ENCODE results near the gene IMMP1L. TPM values are rescaled to one million over a fixed set of nuclear protein-coding genes. Genes with fewer than 3 reads are reported as not detected.

Gene IMMP1L
- total RNA-seq, 1 experiment from 2014 or later, result 38.5 TPM

DNA sequence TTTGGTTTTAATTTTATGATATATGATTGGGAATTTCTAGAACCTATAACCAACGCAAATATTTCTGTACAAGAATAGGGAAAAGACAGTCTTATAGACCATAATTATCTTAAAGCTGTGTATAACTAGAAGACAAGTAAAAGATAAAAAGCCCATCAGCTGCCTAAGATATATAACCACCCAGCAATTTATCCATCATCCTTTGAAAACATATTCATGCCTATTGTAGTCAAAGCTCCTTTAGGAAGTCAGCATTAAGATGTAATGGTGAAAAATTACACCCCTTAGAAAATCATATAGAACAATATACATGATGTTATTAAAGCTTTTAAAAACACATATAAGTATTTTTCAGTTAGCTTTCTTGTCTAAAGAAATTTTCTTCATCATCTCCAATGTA lies 46.5 kb upstream of the IMMP1L start:
- Histone ChIP-seq H2AFZ (ENCODE audit: low read depth, low read length, poor library complexity, severe bottlenecking) (no peak overlapping the region), H3K27me3 (ENCODE audit: insufficient read depth, low read length) (no peaks in the 10 kb centered on the region), H4K20me1 (ENCODE audit: insufficient read depth) (no peaks in the 10 kb centered on the region), H3K79me2 (ENCODE audit: insufficient read depth, low read length) (no peaks in the 10 kb centered on the region), H3K9ac (ENCODE audit: low read length) (no peak overlapping the region), H3K9me3 (ENCODE audit: control insufficient read depth in 1 of 2, insufficient read depth in 1 of 2, low read depth in 1 of 2, low read length in 2 of 2) (no peaks in the 10 kb centered on the region), H3K9me2 (ENCODE audit: insufficient read depth) (no peaks in the 10 kb centered on the region), H3K36me3 (ENCODE audit: control insufficient read depth in 1 of 2, insufficient read depth in 2 of 2, low read length in 2 of 2) (no peaks in the 10 kb centered on the region), H3K4me3 (replicated peaks in 1 of 2; ENCODE audit: low read depth in 1 of 2, low read length in 2 of 2) (no peak overlapping the region), H3K4me1 (ENCODE audit: control insufficient read depth in 1 of 2, insufficient read depth in 2 of 2, low read length in 2 of 2) (no peaks in the 10 kb centered on the region), H3K4me2 (ENCODE audit: low read length) (no peak overlapping the region), H3K27ac (ENCODE audit: low read depth, low read length) (no peak overlapping the region)
- ATAC-seq (no peak), DNase-seq (ENCODE audit: low read depth, low spot score) (no peak)
- intact Hi-C loops (cut with micrococcal nuclease), result no loop called here
- RAD21 ChIA-PET (ENCODE audit: low non-redundant PET in 1 of 2, low total read pairs in 2 of 2, uncharacterized antibody in 2 of 2, unreplicated experiment in 2 of 2), result no interaction called here
- BruUV-seq (replicated peaks), result no TSS peak
- TF ChIP-seq, protein P1, sequence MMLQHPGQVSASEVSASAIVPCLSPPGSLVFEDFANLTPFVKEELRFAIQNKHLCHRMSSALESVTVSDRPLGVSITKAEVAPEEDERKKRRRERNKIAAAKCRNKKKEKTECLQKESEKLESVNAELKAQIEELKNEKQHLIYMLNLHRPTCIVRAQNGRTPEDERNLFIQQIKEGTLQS (IDR thresholded peaks at IDR 0.05), result no peak
- no peak for TF ChIP-seq EZH2phosphoT487 (IDR thresholded peaks at IDR 0.05; ENCODE audit: borderline replicate concordance)
- no peak for TF ChIP-seq SIN3A (IDR thresholded peaks at IDR 0.05; ENCODE audit: low read depth)
- TF ChIP-seq RAD21 (IDR thresholded peaks at IDR 0.05; ENCODE audit: low read depth), result no peak
- no peak for TF ChIP-seq SRF (IDR thresholded peaks at IDR 0.05; ENCODE audit: low read depth)
- no peak for TF ChIP-seq YY1 (IDR thresholded peaks at IDR 0.05; ENCODE audit: extremely low read depth, insufficient replicate concordance, low read depth, low read length)
- TF ChIP-seq ELF1 (IDR thresholded peaks at IDR 0.05; ENCODE audit: borderline replicate concordance, low read depth), result no peak
- TF ChIP-seq FOSL1 (IDR thresholded peaks at IDR 0.05; ENCODE audit: low read depth), result no peak
- no peak for TF ChIP-seq TCF7L2 (IDR thresholded peaks at IDR 0.05; ENCODE audit: borderline replicate concordance, extremely low read depth, insufficient read depth, insufficient read length)
- no peak for TF ChIP-seq EZH2 (IDR thresholded peaks at IDR 0.05)
- POLR2A ChIA-PET, result no interaction called here
- CTCF ChIA-PET, result no interaction called here

GRCh38 chr11:31542862-31543261 lies 33.4 kb upstream of the IMMP1L start:
- H3K9me2 ChIP-seq (ENCODE audit: insufficient read depth), result no peaks in the 10 kb centered on the region
- H3K27ac ChIP-seq (ENCODE audit: low read depth, low read length), result no peak overlapping the region
- H3K9me3 ChIP-seq (ENCODE audit: control insufficient read depth in 1 of 2, insufficient read depth in 1 of 2, low read depth in 1 of 2, low read length in 2 of 2), result no peaks in the 10 kb centered on the region
- no peak overlapping the region for H3K4me2 ChIP-seq (ENCODE audit: low read length)
- no peaks in the 10 kb centered on the region for H3K27me3 ChIP-seq (ENCODE audit: insufficient read depth, low read length)
- ChIA-PET POLR2A (no interaction called here), CTCF (no interaction called here), RAD21 (ENCODE audit: low non-redundant PET in 1 of 2, low total read pairs in 2 of 2, uncharacterized antibody in 2 of 2, unreplicated experiment in 2 of 2) (no interaction called here)
- BruUV-seq (replicated peaks), result no TSS peak
- no peaks in the 10 kb centered on the region for H4K20me1 ChIP-seq (ENCODE audit: insufficient read depth)
- no peaks in the 10 kb centered on the region for H3K79me2 ChIP-seq (ENCODE audit: insufficient read depth, low read length)
- H3K4me3 ChIP-seq (replicated peaks in 1 of 2; ENCODE audit: low read depth in 1 of 2, low read length in 2 of 2), result no peak overlapping the region
- intact Hi-C loops (cut with micrococcal nuclease), result no loop called here
- TF ChIP-seq SRF (IDR thresholded peaks at IDR 0.05; ENCODE audit: low read depth), result no peak
- TF ChIP-seq TCF7L2 (IDR thresholded peaks at IDR 0.05; ENCODE audit: borderline replicate concordance, extremely low read depth, insufficient read depth, insufficient read length), result no peak
- no peak for TF ChIP-seq ELF1 (IDR thresholded peaks at IDR 0.05; ENCODE audit: borderline replicate concordance, low read depth)
- no peak for TF ChIP-seq CEBPB (IDR thresholded peaks at IDR 0.05; ENCODE audit: low read depth)
- TF ChIP-seq ZNF274 (IDR thresholded peaks at IDR 0.05; ENCODE audit: low read depth, low read length), result no peak
- TF ChIP-seq, protein P1 (IDR thresholded peaks at IDR 0.05), result no peak
- no peak for TF ChIP-seq EZH2 (IDR thresholded peaks at IDR 0.05)
- TF ChIP-seq ZFX (IDR thresholded peaks at IDR 0.05), result no peak
- TF ChIP-seq ZBTB33 (IDR thresholded peaks at IDR 0.05; ENCODE audit: extremely low read depth, insufficient replicate concordance, low read length), result no peak
- no peak for TF ChIP-seq SP1 (IDR thresholded peaks at IDR 0.05; ENCODE audit: low read depth)
- no peak for TF ChIP-seq EGR1 (IDR thresholded peaks at IDR 0.05; ENCODE audit: low read depth)
- no peak for TF ChIP-seq FOSL1 (IDR thresholded peaks at IDR 0.05; ENCODE audit: low read depth)
- TF ChIP-seq YY1 (IDR thresholded peaks at IDR 0.05; ENCODE audit: extremely low read depth, insufficient replicate concordance, low read depth, low read length), result no peak
- H3K4me1 ChIP-seq (ENCODE audit: control insufficient read depth in 1 of 2, insufficient read depth in 2 of 2, low read length in 2 of 2), result no peaks in the 10 kb centered on the region
- ATAC-seq (no peak), DNase-seq (ENCODE audit: low read depth, low spot score) (no peak)
- H3K36me3 ChIP-seq (ENCODE audit: control insufficient read depth in 1 of 2, insufficient read depth in 2 of 2, low read length in 2 of 2), result no peaks in the 10 kb centered on the region; a peak in 1 of 4 replicates
- H3K9ac ChIP-seq (ENCODE audit: low read length), result no peak overlapping the region
- H2AFZ ChIP-seq (ENCODE audit: low read depth, low read length, poor library complexity, severe bottlenecking), result no peak overlapping the region

Data from HCT116 (cell line).